ENCODE data around the gene FGA.

GRCh38 chr4:154590329-154591006, at the start of gene FGA:
- TF ChIP-seq CTCF (IDR thresholded peaks at IDR 0.05 in 2 of 3, conservative IDR thresholded peaks at IDR 0.05 in 1 of 3; ENCODE audit: control insufficient read depth in 2 of 3, extremely low read depth in 1 of 3, insufficient read depth in 1 of 3, low read depth in 3 of 3, low read length in 3 of 3), result no peak
- TF ChIP-seq ZNF274 (IDR thresholded peaks at IDR 0.05; ENCODE audit: insufficient read depth, insufficient read length), result no peak
- no peak for TF ChIP-seq E4F1 (IDR thresholded peaks at IDR 0.05; ENCODE audit: borderline replicate concordance, partially characterized antibody)
- TF ChIP-seq REST (IDR thresholded peaks at IDR 0.05; ENCODE audit: low read depth, low read length), result no peak
- TF ChIP-seq NBN (IDR thresholded peaks at IDR 0.05), result no peak
- TF ChIP-seq IKZF1 (conservative IDR thresholded peaks at IDR 0.05), result no peak
- TF ChIP-seq HDGF (IDR thresholded peaks at IDR 0.05), result no peak
- TF ChIP-seq NFYB (IDR thresholded peaks at IDR 0.05; ENCODE audit: insufficient read depth, low read depth, low read length), result no peak
- TF ChIP-seq ATF2 (IDR thresholded peaks at IDR 0.05; ENCODE audit: low read length), result no peak

Measured in GM12878 (cell line).